Activated gamma-delta T cell treated with Interleukin-2 at 50 U/mL for 16 hours (primary cell): Measurements from ENCODE around the gene SRD5A1.

ENCODE experiments used
- DNase-seq: peaks from one replicate; pipeline ENCODE4 v3.0.0-alpha.2; 2020

SRD5A1 gene

GRCh38 chr5:6632888-6633468 lies at the start of gene SRD5A1, which contains the start of gene NSUN2:
TSS of gene SRD5A1 (plus strand) at chr5:6633440. CDS start at chr5:6633577, 137 bp downstream.
TSS of gene NSUN2 (minus strand) at chr5:6633044. CDS start at chr5:6632979, 65 bp downstream.
- peak; percentile 90 for DNase-seq

- no peak for DNase-seq
These were observed 49.1 kb upstream of the SRD5A1 start for GRCh38 chr5:6584101-6584645.

GRCh38 chr5:6584727-6585126 lies 48.5 kb upstream of the SRD5A1 start:
- no peak for DNase-seq

GRCh38 chr5:6585168-6585567 lies 48.1 kb upstream of the SRD5A1 start:
- DNase-seq = no peak

GRCh38 chr5:6585939-6586646 lies 47.1 kb upstream of the SRD5A1 start:
- no peak for DNase-seq

- DNase-seq = no peak
These were observed 46.6 kb upstream of the SRD5A1 start for GRCh38 chr5:6586647-6587042.

- DNase-seq = no peak
These were observed 46.1 kb upstream of the SRD5A1 start for GRCh38 chr5:6587171-6587570.

GRCh38 chr5:6590581-6590980 lies 42.7 kb upstream of the SRD5A1 start:
- DNase-seq = no peak

GRCh38 chr5:6591671-6592288 lies 41.5 kb upstream of the SRD5A1 start:
- DNase-seq = no peak

- DNase-seq = no peak
These were observed 40.6 kb upstream of the SRD5A1 start for GRCh38 chr5:6592601-6593000.

- DNase-seq = no peak
These were observed 39.9 kb upstream of the SRD5A1 start for GRCh38 chr5:6593148-6594016.

GRCh38 chr5:6594066-6594465 lies 39.2 kb upstream of the SRD5A1 start:
- no peak for DNase-seq

GRCh38 chr5:6595405-6595804 lies 37.8 kb upstream of the SRD5A1 start:
- DNase-seq = no peak

GRCh38 chr5:6596388-6596787 lies 36.9 kb upstream of the SRD5A1 start:
- no peak for DNase-seq

- DNase-seq = no peak
These were observed 35.7 kb upstream of the SRD5A1 start for GRCh38 chr5:6597557-6597956.

- no peak for DNase-seq
These were observed 34.8 kb upstream of the SRD5A1 start for GRCh38 chr5:6598351-6598900.

- no peak for DNase-seq
These were observed 33.5 kb upstream of the SRD5A1 start for GRCh38 chr5:6599739-6600138.

- no peak for DNase-seq
These were observed 32.0 kb upstream of the SRD5A1 start for GRCh38 chr5:6601271-6601670.

GRCh38 chr5:6601816-6602215 lies 31.4 kb upstream of the SRD5A1 start:
- DNase-seq = no peak

GRCh38 chr5:6602441-6602840 lies 30.8 kb upstream of the SRD5A1 start:
- DNase-seq = no peak

GRCh38 chr5:6603643-6604042 lies 29.6 kb upstream of the SRD5A1 start:
- DNase-seq = no peak

GRCh38 chr5:6604341-6604740 lies 28.9 kb upstream of the SRD5A1 start:
- no peak for DNase-seq

GRCh38 chr5:6604946-6605345 lies 28.3 kb upstream of the SRD5A1 start:
- no peak for DNase-seq
